Measurements from ENCODE around the gene ANO4.

Gene ANO4

DNA sequence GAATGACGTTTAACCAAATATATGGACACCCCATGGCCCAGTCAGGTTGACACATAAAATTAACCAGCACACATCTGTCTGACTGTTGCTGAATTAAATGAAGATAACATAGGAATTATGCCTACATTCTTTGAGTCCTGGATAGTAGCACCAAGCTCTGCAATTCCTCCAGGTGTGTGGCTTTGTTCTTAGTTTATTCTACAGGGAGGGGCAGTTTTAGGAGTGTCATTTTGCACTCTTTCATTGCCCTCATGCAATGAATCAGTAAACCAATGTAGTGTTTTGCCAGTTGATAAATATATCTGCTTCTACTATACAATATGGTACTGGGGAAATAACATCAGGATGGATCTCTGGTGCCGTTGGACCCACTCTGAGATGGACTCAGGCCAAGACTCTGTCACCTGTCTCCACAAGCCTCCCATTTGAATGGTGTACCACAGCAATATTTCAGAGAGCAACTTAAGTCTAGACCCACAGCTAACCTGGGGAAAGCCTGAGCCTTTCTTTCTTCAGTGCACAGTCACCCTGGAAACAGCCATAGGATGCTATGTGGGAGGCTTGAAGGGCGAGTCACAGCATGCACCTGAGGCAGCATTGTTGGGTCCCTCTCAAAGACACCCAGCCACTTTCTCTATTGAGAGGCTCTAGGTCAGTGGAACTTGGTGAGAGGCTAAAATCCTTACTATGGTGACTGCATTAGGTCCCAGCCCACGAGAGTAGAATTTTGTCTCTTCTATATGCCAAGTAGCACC is 73.2 kb downstream of the ANO4 start:
- H3K27me3 Mint-ChIP-seq (ENCODE audit: low read depth), result no peaks in the 10 kb centered on the region
- no peaks in the 10 kb centered on the region for H3K9me3 Mint-ChIP-seq
- H3K4me3 Mint-ChIP-seq, result no peak overlapping the region
- no peaks in the 10 kb centered on the region for H3K36me3 Mint-ChIP-seq (ENCODE audit: low read depth)
- no peak overlapping the region for H3K27ac Mint-ChIP-seq
- no peaks in the 10 kb centered on the region for H3K4me1 Mint-ChIP-seq (ENCODE audit: low read depth)
- no peak for DNase-seq (ENCODE audit: low spot score)

GRCh38 chr12:100868487-100868886 is 73.9 kb downstream of the ANO4 start:
- Mint-ChIP-seq H3K36me3 (ENCODE audit: low read depth) (no peaks in the 10 kb centered on the region), H3K27ac (no peak overlapping the region), H3K4me3 (no peak overlapping the region), H3K27me3 (ENCODE audit: low read depth) (no peaks in the 10 kb centered on the region), H3K9me3 (peaks cover 6% of the 10 kb centered on the region), H3K4me1 (ENCODE audit: low read depth) (no peaks in the 10 kb centered on the region)
- DNase-seq (ENCODE audit: low spot score), result no peak

GRCh38 chr12:100871195-100871734 is 76.7 kb downstream of the ANO4 start:
- peaks cover 7% of the 10 kb centered on the region for H3K9me3 Mint-ChIP-seq
- no peak overlapping the region for H3K4me3 Mint-ChIP-seq
- no peaks in the 10 kb centered on the region for H3K4me1 Mint-ChIP-seq (ENCODE audit: low read depth)
- no peak for DNase-seq (ENCODE audit: low spot score)
- no peaks in the 10 kb centered on the region for H3K27me3 Mint-ChIP-seq (ENCODE audit: low read depth)
- H3K27ac Mint-ChIP-seq, result no peak overlapping the region
- H3K36me3 Mint-ChIP-seq (ENCODE audit: low read depth), result no peaks in the 10 kb centered on the region

DNA sequence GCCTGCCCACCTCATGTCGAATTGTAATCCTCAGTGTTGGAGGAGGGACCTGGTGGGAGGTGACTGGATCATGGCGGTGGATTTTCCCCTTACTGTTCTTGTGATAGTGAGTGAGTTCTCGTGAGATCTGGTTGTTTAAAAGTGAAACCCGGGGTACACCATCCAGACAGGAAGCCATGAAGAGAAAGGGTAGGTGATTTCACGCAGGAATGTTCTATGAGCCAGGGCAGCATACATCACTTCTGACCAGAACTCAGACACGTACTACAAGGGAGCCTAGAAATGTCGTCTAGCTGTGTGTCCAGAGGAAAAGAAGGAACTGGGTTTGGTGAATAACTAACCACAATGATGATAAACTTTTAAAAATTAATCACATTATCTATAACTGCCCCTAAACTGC is 80.6 kb downstream of the ANO4 start:
- H3K27ac Mint-ChIP-seq, result no peak overlapping the region

DNA sequence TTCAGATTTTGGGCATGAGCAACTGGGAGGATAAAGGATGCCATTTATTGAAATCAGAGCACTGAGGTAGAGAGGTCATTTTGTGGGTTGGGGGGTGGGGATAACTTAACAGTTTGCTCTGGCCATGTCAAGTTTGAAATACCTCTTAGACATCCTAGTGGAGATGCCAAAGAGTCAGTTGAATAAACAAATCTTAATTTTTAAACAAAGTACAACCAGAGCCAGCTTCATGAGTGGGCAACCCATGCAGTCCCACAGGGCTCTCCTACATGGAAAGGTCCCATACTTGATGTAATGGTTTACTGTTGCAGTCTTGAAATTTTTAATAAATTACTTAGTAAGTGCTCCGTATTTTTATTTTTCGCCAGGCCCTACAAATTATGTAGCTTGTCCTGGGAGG is 81.2 kb downstream of the ANO4 start:
- Mint-ChIP-seq H3K4me1 (ENCODE audit: low read depth) (no peaks in the 10 kb centered on the region), H3K4me3 (no peak overlapping the region), H3K9me3 (peaks cover 7% of the 10 kb centered on the region), H3K27me3 (ENCODE audit: low read depth) (no peaks in the 10 kb centered on the region), H3K27ac (no peak overlapping the region), H3K36me3 (ENCODE audit: low read depth) (no peaks in the 10 kb centered on the region)
- no peak for DNase-seq (ENCODE audit: low spot score)

More for the DNA sequence above, 80.6 kb downstream of the ANO4 start:
- H3K36me3 Mint-ChIP-seq (ENCODE audit: low read depth), result no peaks in the 10 kb centered on the region
- DNase-seq (ENCODE audit: low spot score), result no peak
- H3K27me3 Mint-ChIP-seq (ENCODE audit: low read depth), result no peaks in the 10 kb centered on the region
- no peaks in the 10 kb centered on the region for H3K4me1 Mint-ChIP-seq (ENCODE audit: low read depth)
- peaks cover 7% of the 10 kb centered on the region for H3K9me3 Mint-ChIP-seq
- H3K4me3 Mint-ChIP-seq, result no peak overlapping the region

DNA sequence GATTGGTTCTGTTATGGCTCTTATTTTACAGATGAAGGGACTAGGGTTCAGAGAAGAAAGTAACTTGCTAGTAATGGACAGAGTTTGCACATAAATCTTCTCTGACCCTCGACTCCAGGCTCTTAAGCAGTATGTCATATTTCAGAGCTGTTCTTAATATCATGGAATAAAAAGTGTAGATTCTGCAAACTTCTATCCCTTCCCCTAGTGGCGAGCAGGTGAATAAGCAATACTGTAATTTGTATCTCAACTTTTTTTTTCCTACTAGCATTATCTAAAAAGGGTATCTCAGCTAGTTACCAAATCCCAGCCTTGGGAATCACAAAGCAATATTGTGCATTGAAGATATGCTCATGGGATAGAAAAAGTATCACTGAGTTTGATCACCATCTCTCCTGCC is 83.2 kb downstream of the ANO4 start:
- Mint-ChIP-seq H3K4me3 (no peak overlapping the region), H3K27me3 (ENCODE audit: low read depth) (no peaks in the 10 kb centered on the region), H3K27ac (no peak overlapping the region), H3K36me3 (ENCODE audit: low read depth) (no peaks in the 10 kb centered on the region), H3K9me3 (peaks cover 7% of the 10 kb centered on the region), H3K4me1 (ENCODE audit: low read depth) (no peaks in the 10 kb centered on the region)
- DNase-seq (ENCODE audit: low spot score), result no peak

GRCh38 chr12:100895192-100895591 is 100.6 kb downstream of the ANO4 start:
- H3K4me3 Mint-ChIP-seq, result no peak overlapping the region
- no peaks in the 10 kb centered on the region for H3K4me1 Mint-ChIP-seq (ENCODE audit: low read depth)
- H3K9me3 Mint-ChIP-seq, result no peaks in the 10 kb centered on the region
- no peak overlapping the region for H3K27ac Mint-ChIP-seq
- H3K36me3 Mint-ChIP-seq (ENCODE audit: low read depth), result no peaks in the 10 kb centered on the region
- no peaks in the 10 kb centered on the region for H3K27me3 Mint-ChIP-seq (ENCODE audit: low read depth)
- DNase-seq (ENCODE audit: low spot score), result no peak

DNA sequence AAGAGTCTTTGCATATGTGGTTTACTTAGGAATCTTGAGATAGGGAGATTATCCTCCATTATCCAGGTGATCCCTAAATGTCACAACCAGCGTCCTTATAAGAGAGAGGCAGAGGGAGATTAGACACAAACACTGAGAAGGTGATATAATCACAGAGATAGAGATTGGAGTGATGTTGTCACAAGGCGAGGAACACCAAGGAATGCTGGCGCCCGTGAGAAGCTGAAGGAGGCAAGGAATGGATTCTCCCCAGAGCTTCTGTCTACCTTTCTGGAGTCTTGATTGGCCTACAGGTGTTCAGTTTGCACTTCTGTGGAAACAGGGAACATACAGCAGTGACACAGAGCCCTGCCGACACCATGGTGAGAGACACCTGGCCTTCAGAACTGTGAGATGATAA is 101.6 kb downstream of the ANO4 start:
- no peak overlapping the region for H3K4me3 Mint-ChIP-seq
- H3K27ac Mint-ChIP-seq, result no peak overlapping the region
- no peaks in the 10 kb centered on the region for H3K9me3 Mint-ChIP-seq
- no peak for DNase-seq (ENCODE audit: low spot score)
- no peaks in the 10 kb centered on the region for H3K4me1 Mint-ChIP-seq (ENCODE audit: low read depth)
- no peaks in the 10 kb centered on the region for H3K36me3 Mint-ChIP-seq (ENCODE audit: low read depth)
- H3K27me3 Mint-ChIP-seq (ENCODE audit: low read depth), result no peaks in the 10 kb centered on the region

DNA sequence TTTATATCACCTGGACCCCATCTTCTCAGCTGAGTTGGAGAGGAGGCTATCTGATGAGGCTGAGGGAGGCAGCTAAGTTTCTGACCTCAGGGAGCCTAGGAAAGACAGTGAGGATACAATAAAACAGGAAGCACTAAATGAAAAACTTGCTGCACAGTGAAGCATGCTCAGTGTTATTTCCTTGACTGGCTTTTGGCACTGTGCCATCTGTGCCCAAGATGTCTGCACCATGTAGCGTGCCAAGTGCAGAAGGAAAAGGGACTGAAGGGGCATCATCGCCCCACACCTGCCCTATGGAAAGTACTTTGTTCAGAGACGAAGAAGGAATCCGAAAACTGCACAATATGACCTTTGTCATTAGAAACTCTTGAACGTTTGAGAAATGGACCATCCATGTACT is 102.7 kb downstream of the ANO4 start:
- Mint-ChIP-seq H3K4me3 (no peak overlapping the region), H3K36me3 (ENCODE audit: low read depth) (no peaks in the 10 kb centered on the region), H3K27ac (no peak overlapping the region), H3K9me3 (no peaks in the 10 kb centered on the region), H3K4me1 (ENCODE audit: low read depth) (no peaks in the 10 kb centered on the region), H3K27me3 (ENCODE audit: low read depth) (no peaks in the 10 kb centered on the region)
- DNase-seq (ENCODE audit: low spot score), result no peak

DNA sequence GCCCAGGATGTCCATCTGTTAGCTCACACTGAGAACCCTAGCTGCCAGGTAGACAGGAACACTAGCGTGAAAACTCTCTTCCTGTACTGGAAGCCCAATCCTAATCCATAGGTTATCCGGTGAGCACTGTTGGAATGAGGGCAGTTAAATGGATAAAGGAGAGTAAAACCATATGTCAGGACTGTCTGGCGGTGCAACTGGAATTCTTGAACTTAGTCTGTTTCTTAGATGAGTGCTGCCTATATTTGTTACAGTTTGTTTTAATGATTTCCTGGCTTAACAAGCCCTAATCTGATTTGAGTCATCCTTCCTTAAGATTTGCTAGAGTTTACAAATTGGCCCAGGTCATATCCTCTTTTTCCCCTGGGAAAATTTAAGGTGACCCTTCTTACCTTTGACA is 104.7 kb downstream of the ANO4 start:
- Mint-ChIP-seq H3K4me3 (no peak overlapping the region), H3K9me3 (no peaks in the 10 kb centered on the region), H3K4me1 (ENCODE audit: low read depth) (no peaks in the 10 kb centered on the region), H3K27me3 (ENCODE audit: low read depth) (no peaks in the 10 kb centered on the region), H3K27ac (no peak overlapping the region), H3K36me3 (ENCODE audit: low read depth) (no peaks in the 10 kb centered on the region)
- no peak for DNase-seq (ENCODE audit: low spot score)

DNA sequence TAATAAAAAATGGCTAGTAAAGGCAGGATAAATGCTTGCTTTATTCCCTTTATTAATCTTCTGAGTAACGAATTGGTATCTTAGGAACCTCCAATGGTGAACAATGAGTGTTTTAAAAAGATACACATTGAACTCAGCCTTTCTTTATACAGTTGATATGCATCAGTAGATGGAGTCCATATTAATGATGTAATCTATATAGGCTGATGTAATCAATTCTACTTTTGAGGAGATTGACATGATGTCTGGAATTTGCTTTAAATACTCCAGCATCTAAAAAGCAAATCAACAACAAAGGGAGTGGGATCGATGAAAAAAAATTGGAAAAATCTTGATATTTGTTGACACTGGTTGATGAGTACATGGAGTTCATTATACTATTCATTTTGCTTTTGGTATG is 106.2 kb downstream of the ANO4 start:
- DNase-seq (ENCODE audit: low spot score), result no peak
- Mint-ChIP-seq H3K9me3 (no peaks in the 10 kb centered on the region), H3K27me3 (ENCODE audit: low read depth) (no peaks in the 10 kb centered on the region), H3K36me3 (ENCODE audit: low read depth) (no peaks in the 10 kb centered on the region), H3K27ac (no peak overlapping the region), H3K4me3 (no peak overlapping the region), H3K4me1 (ENCODE audit: low read depth) (no peaks in the 10 kb centered on the region)

GRCh38 chr12:100901266-100901665 is 106.7 kb downstream of the ANO4 start:
- Mint-ChIP-seq H3K36me3 (ENCODE audit: low read depth) (no peaks in the 10 kb centered on the region), H3K27ac (no peak overlapping the region), H3K27me3 (ENCODE audit: low read depth) (no peaks in the 10 kb centered on the region), H3K9me3 (no peaks in the 10 kb centered on the region), H3K4me3 (no peak overlapping the region), H3K4me1 (ENCODE audit: low read depth) (no peaks in the 10 kb centered on the region)
- DNase-seq (ENCODE audit: low spot score), result no peak

DNA sequence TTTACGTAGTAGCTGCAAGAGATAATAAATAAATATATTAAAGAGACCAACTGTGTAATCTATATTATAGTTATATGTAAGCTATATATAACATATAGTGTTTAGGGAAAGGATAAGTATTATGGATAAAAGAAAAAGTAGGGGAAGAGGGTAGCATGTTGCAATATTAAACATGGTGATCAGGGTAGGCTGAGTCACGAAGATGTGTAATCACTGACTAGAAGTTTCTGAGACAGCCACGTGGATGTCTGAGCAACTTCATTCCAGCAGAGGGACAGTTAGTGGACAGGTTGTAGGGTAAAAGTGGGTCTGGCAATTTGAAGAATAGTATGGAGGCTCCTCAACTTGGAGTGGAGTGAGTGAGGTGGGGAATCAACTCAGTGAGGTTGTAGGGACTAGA is 109.7 kb downstream of the ANO4 start:
- H3K4me3 Mint-ChIP-seq, result no peak overlapping the region
- H3K9me3 Mint-ChIP-seq, result no peaks in the 10 kb centered on the region
- no peaks in the 10 kb centered on the region for H3K4me1 Mint-ChIP-seq (ENCODE audit: low read depth)
- H3K36me3 Mint-ChIP-seq (ENCODE audit: low read depth), result no peaks in the 10 kb centered on the region
- no peaks in the 10 kb centered on the region for H3K27me3 Mint-ChIP-seq (ENCODE audit: low read depth)
- no peak for DNase-seq (ENCODE audit: low spot score)
- H3K27ac Mint-ChIP-seq, result no peak overlapping the region

DNA sequence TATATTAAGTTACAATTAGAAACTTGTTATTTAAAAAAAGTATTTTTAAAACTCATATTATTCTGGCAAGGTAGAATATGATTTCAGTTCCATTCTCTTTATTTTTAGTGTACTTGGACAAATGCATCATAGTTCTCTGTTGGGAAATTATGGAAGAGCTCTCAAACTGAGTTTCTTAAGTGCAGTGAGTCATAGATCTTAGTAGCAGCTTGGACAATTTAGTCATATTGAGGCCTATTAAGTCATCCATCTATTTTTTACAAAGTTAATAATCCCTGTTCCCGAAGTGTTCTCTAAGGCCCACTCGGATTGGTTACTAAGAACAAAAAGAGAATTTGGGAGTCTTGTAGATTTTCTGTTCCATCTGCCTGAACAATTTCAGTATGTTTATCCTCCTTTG is 113.9 kb downstream of the ANO4 start:
- no peak for DNase-seq (ENCODE audit: low spot score)
- Mint-ChIP-seq H3K4me1 (ENCODE audit: low read depth) (no peaks in the 10 kb centered on the region), H3K9me3 (no peaks in the 10 kb centered on the region), H3K27ac (no peak overlapping the region), H3K27me3 (ENCODE audit: low read depth) (no peaks in the 10 kb centered on the region), H3K36me3 (ENCODE audit: low read depth) (no peaks in the 10 kb centered on the region), H3K4me3 (no peak overlapping the region)
